Upper lobe of left lung (tissue), 6 donors: ENCODE data around the gene DCST2. TPM values are rescaled to one million over a fixed set of nuclear protein-coding genes. Genes with fewer than 3 reads are reported as not detected.

Experiments
- ATAC-seq, 2 donors: fragments of 200-7000 bp; cut with Tn5 transposase; one replicate each; pipeline ENCODE4 v1.9.1; 2022; ENCODE audit warnings: mild to moderate bottlenecking in 2 of 2, moderate library complexity in 2 of 2; ENCODE audit not compliant: low FRiP score in 2 of 2
- DNase-seq, 2 donors: peaks; one replicate each; pipeline ENCODE4 v3.0.0-alpha.2; 2019 to 2020
- H3K27ac ChIP-seq, 4 donors: fragments of 200-600 bp; sonication (generic); one replicate each; pipeline ENCODE4 v1.5.1; 2016 to 2019
- H3K27me3 ChIP-seq, 4 donors: fragments of 200-600 bp; sonication (generic); one replicate each; pipeline ENCODE4 v1.5.1; 2017 to 2019
- H3K36me3 ChIP-seq, 4 donors: fragments of 200-600 bp; sonication (generic); one replicate each; pipeline ENCODE4 v1.5.1; 2016 to 2019
- H3K4me1 ChIP-seq, 4 donors: fragments of 200-600 bp; sonication (generic); one replicate each; pipeline ENCODE4 v1.5.1; 2018 to 2019
- H3K4me3 ChIP-seq, 4 donors: fragments of 200-600 bp; sonication (generic); one replicate each; pipeline ENCODE4 v1.5.1; 2017 to 2019; ENCODE audit warnings: mild to moderate bottlenecking in 2 of 4, moderate library complexity in 1 of 4
- H3K9me3 ChIP-seq, 4 donors: fragments of 200-600 bp; sonication (generic); one replicate each; pipeline ENCODE4 v1.5.1; 2018 to 2019
- CTCF ChIP-seq, 6 experiments: fragments of 450-650 bp in 4 of 6; fragments of 200-600 bp in 2 of 6; sonication (generic) in 2 of 6; IDR thresholded peaks; one replicate each; pipeline ENCODE4 v1.5.1; 2016 to 2019; ENCODE audit warnings: antibody characterized with exemption in 6 of 6
- EP300 ChIP-seq, 4 donors: sonication (generic); formaldehyde crosslinking; IDR thresholded peaks; one replicate each; pipeline ENCODE4 v1.5.1; 2017; ENCODE audit warnings: antibody characterized with exemption in 4 of 4, control low read depth in 2 of 4
- POLR2A ChIP-seq, 4 donors: fragments of 450-650 bp; IDR thresholded peaks; one replicate each; pipeline ENCODE4 v1.5.1; 2016 to 2017; ENCODE audit warnings: antibody characterized with exemption in 4 of 4, mild to moderate bottlenecking in 2 of 4
- POLR2AphosphoS5 ChIP-seq, 2 donors: sonication (generic); formaldehyde crosslinking; IDR thresholded peaks; one replicate each; pipeline ENCODE4 v1.5.1; 2017; ENCODE audit warnings: antibody characterized with exemption in 2 of 2
- WGBS, 2 donors: methylation state at CpG; one replicate each; pipeline ENCODE4 v1.1.5; 2017 to 2018; 5-methylcytosine and 5-hydroxymethylcytosine counted together
- total RNA-seq, 6 donors: library from RNA; depleted of rRNA in 4 of 6; stranded (reverse); fragments of >200 nt in 4 of 6; gene quantifications; one replicate each; pipeline versions ENCODE4 v1.1.0 to v1.2.1, GENCODE V29; 2016 to 2021
- donor health status: DM: no; HTN: no; CAD: no; lungs with moderate emphysema.
- donor health status: DM: no; HTN: yes; CAD: no; lungs with severe emphysema.

DCST2 gene
- total RNA-seq, 6 donors from 2014 or later = 0.49 to 2.1 (median 1.1) TPM

DNA sequence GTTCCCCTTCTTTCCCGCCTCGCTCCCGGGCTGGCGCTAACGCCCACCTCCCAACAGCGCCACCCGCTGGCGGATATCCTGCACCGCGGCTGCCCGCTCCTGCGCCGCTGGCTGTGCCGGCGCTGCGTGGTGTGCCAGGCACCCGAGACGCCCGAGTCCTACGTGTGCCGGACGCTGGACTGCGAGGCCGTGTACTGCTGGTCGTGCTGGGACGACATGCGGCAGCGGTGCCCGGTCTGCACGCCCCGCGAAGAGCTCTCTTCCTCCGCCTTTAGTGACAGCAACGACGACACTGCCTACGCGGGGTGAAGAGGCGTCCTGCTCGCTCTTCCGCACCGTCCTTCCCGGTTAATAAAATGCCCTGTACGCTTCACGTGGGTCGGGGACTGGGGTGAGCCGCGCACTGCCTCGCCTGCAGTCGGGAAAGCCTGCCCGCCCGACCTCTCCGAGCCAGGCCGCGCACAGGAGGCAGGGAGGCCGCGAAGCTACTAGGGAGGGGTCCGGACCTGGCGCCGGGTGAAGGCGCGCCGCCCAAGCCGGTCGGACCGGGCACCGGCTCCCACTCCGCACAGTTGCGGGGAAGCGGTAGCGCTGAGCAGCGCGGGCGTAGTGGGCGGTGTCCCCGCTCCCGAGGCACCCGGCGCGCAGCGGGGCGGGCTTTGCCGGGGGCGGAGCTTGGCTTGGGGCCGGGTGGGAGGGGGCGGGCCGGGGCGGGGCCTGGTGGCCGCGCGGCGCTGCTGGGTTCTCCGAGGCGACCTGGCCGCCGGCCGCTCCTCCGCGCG is 17.2 kb upstream of the DCST2 start, which contains the start of gene ADAM15:
Gene ADAM15 (plus strand): TSS at position 757 of the 782 bp plus-strand sequence. CDS start 71 bp downstream, outside the sequence.
- Histone ChIP-seq H3K4me1 (peaks cover 25 to 52% (median 35%) of the 10 kb centered on the region in 4 donors), H3K27ac (peak within 1 kb of the TSS; percentile 93 to 95 (median 94)), H3K9me3 (no peaks in the 10 kb centered on the region), H3K4me3 (peak within 1 kb of the TSS; percentile 83 to 94 (median 84)), H3K27me3 (no peaks in the 10 kb centered on the region), H3K36me3 (peaks cover 0 to 20% (median 13%) of the 10 kb centered on the region in 4 donors)
- peak; percentile 91 to 97 for DNase-seq
- peak; percentile 85 to 95 for ATAC-seq
- no peak for TF ChIP-seq EP300 (IDR thresholded peaks at IDR 0.05)
- peak; percentile 46 to 57 for TF ChIP-seq POLR2AphosphoS5 (IDR thresholded peaks at IDR 0.05)
- TF ChIP-seq POLR2A (IDR thresholded peaks at IDR 0.05) = peak in 2 of 4 donors; percentile 12 to 72
- peak; percentile 95 to 99 (median 98) for TF ChIP-seq CTCF (IDR thresholded peaks at IDR 0.05)
- 0 to 1% methylated on average over 3 to 50 of the region's 99 CpGs for WGBS, 2 donors

DNA sequence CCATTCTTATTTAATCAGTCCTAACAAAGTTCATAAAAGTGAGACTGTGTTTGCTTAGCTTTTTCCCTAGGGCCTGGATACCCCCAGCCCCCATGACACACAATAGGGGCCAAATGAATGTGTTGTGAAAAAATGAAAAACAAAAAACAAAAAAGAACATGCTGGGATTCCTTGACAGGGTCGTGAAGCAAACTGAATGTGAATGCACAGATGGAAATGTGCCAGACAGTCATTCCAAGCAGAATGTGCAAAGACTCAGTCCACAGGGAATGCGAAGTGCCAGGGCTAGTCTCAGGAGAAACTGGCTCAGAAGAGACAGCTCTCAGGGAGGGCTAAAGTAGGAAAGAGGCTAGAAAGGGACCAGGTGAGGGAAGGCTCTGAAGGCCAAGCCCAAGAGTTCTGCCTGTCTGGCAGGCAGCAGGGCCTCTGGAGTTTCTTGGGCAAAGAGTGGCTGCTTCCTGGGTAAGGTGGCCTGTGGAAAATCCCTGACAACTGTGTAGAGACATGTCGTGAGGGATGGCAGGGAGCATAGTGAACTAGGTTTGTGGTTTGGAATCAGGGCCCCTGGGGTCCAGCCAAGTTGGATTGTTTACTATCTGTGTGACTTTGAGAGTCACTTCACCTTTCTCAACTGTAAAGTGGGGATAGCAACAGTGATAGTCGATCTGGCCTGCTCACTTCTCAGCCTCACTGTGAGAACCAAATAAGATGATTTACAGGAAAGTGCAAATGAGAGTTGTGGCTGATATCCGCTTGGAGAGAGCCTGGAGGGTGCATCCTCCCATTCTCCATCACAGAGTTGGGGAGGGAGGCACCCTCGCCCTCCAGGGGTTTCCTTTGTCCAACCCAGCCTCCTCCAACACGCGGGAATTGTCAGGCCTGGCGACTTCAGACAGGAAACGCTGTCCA is 16.3 kb upstream of the DCST2 start:
- TF ChIP-seq POLR2AphosphoS5 (IDR thresholded peaks at IDR 0.05) = no peak
- TF ChIP-seq POLR2A (IDR thresholded peaks at IDR 0.05) = no peak
- no peak for TF ChIP-seq EP300 (IDR thresholded peaks at IDR 0.05)
- no peak for TF ChIP-seq CTCF (IDR thresholded peaks at IDR 0.05)

GRCh38 chr1:155048449-155049334 is 15.1 kb upstream of the DCST2 start:
- H3K27me3 ChIP-seq = no peaks in the 10 kb centered on the region
- no peak for DNase-seq
- H3K9me3 ChIP-seq = no peaks in the 10 kb centered on the region
- H3K27ac ChIP-seq = peak overlapping the region in 1 of 4 donors; percentile 10
- H3K36me3 ChIP-seq = no peaks in the 10 kb centered on the region
- no peak for ATAC-seq
- H3K4me3 ChIP-seq = no peak overlapping the region
- 83 to 91% methylated on average over 8 of the region's 8 CpGs for WGBS, 2 donors
- TF ChIP-seq POLR2A (IDR thresholded peaks at IDR 0.05) (no peak), EP300 (IDR thresholded peaks at IDR 0.05) (no peak), CTCF (IDR thresholded peaks at IDR 0.05) (no peak), POLR2AphosphoS5 (IDR thresholded peaks at IDR 0.05) (no peak)
- peaks cover 34 to 62% (median 48%) of the 10 kb centered on the region in 4 donors for H3K4me1 ChIP-seq

More for the DNA sequence above, 16.3 kb upstream of the DCST2 start:
- Histone ChIP-seq H3K4me3 (peak overlapping the region in 3 of 4 donors; percentile 83 to 94 (median 83)), H3K4me1 (peaks cover 30 to 57% (median 41%) of the 10 kb centered on the region in 4 donors), H3K27me3 (no peaks in the 10 kb centered on the region), H3K27ac (peak overlapping the region; percentile 93 to 95 (median 94)), H3K36me3 (peaks cover 0 to 11% (median 8%) of the 10 kb centered on the region in 4 donors), H3K9me3 (no peaks in the 10 kb centered on the region)
- DNase-seq = peak in 1 of 2 donors; percentile 58
- WGBS, 2 donors = 11 to 13% methylated on average over 10 of the region's 10 CpGs
- ATAC-seq = no peak
